LNCaP clone FGC (cell line): ENCODE data around the gene GPR148.
"Not testable (repeated sequence)": the region's sequence is repeated elsewhere in the genome, so short reads cannot be mapped to it uniquely, and the experiment has no call there.

ENCODE experiments used
- DNase-seq: peaks from one replicate; pipeline ENCODE4 v3.0.0-alpha.2; 2011; ENCODE audit warnings: low read depth
- H3K4me3 ChIP-seq: 2 replicates; pipeline ENCODE4 v1.5.1; 2011; ENCODE audit warnings: mild to moderate bottlenecking, low read depth, low read length, control low read depth
- CTCF ChIP-seq: IDR thresholded peaks from 2 replicates; pipeline ENCODE4 v1.5.1; 2012; ENCODE audit warnings: mild to moderate bottlenecking; ENCODE audit not compliant: control insufficient read depth, insufficient read depth; ENCODE audit errors: extremely low read depth

GPR148 gene

GRCh38 chr2:130726614-130727180, 2.2 kb upstream of the GPR148 start:
- no peak overlapping the region for H3K4me3 ChIP-seq
- no peak for TF ChIP-seq CTCF
- DNase-seq, result no peak

- no peak for TF ChIP-seq CTCF
- no peak overlapping the region for H3K4me3 ChIP-seq
- DNase-seq, result no peak
Measured at GRCh38 chr2:130727286-130727924, 1.5 kb upstream of the GPR148 start.

- no peak for DNase-seq
- H3K4me3 ChIP-seq, result no peak overlapping the region
- no peak for TF ChIP-seq CTCF
Measured at GRCh38 chr2:130728007-130728454, 839 bp upstream of the GPR148 start.

- DNase-seq, result no peak
- no peak overlapping the region for H3K4me3 ChIP-seq
- no peak for TF ChIP-seq CTCF
Measured at GRCh38 chr2:130729322-130730299, 741 bp downstream of the GPR148 start.

GRCh38 chr2:130732257-130732656, 3.4 kb downstream of the GPR148 start:
- DNase-seq, H3K4me3 ChIP-seq: not testable (repeated sequence)

GRCh38 chr2:130735200-130735599, 6.3 kb downstream of the GPR148 start:
- no peak for TF ChIP-seq CTCF
- no peak for DNase-seq
- H3K4me3 ChIP-seq, result no peak overlapping the region

GRCh38 chr2:130736487-130736886, 7.6 kb downstream of the GPR148 start:
- H3K4me3 ChIP-seq, result no peak overlapping the region
- no peak for DNase-seq
- no peak for TF ChIP-seq CTCF
